Measurements from ENCODE around the gene DCUN1D2. TPM values are rescaled to one million over a fixed set of nuclear protein-coding genes. Genes with fewer than 3 reads are reported as not detected.

DCUN1D2 gene
- total RNA-seq, 1 donor from 2014 or later = 29.2 TPM

DNA sequence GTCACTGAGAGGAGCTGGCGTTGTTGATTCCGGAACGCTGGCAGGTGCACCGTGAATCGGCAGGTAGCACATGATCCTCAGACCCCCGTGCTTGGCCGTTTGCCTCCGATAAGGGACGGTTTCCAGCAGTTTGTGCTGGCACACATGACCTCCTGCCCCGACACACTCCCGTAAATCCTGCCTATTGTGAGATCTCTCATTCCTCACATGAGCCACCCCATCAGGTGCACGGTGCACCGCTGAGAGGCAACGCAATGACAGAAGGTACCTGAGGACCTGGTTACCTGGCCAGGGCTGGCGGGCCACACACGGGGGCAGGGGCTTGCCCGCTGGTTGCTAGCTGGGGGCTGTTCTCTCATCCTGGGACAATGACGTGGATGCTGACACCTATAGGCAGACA is 35.1 kb downstream of the DCUN1D2 start:
- TF ChIP-seq, protein P1, sequence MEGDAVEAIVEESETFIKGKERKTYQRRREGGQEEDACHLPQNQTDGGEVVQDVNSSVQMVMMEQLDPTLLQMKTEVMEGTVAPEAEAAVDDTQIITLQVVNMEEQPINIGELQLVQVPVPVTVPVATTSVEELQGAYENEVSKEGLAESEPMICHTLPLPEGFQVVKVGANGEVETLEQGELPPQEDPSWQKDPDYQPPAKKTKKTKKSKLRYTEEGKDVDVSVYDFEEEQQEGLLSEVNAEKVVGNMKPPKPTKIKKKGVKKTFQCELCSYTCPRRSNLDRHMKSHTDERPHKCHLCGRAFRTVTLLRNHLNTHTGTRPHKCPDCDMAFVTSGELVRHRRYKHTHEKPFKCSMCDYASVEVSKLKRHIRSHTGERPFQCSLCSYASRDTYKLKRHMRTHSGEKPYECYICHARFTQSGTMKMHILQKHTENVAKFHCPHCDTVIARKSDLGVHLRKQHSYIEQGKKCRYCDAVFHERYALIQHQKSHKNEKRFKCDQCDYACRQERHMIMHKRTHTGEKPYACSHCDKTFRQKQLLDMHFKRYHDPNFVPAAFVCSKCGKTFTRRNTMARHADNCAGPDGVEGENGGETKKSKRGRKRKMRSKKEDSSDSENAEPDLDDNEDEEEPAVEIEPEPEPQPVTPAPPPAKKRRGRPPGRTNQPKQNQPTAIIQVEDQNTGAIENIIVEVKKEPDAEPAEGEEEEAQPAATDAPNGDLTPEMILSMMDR (conservative IDR thresholded peaks at IDR 0.05) = no peak
- Mint-ChIP-seq H3K4me3 (no peak overlapping the region), H3K4me1 (ENCODE audit: unreplicated experiment) (peaks cover 12% of the 10 kb centered on the region), H3K36me3 (no peaks in the 10 kb centered on the region), H3K27ac (no peak overlapping the region), H3K9me3 (no peaks in the 10 kb centered on the region), H3K27me3 (no peaks in the 10 kb centered on the region)
- DNase-seq (ENCODE audit: extremely low spot score, unreplicated experiment) = no peak

DNA sequence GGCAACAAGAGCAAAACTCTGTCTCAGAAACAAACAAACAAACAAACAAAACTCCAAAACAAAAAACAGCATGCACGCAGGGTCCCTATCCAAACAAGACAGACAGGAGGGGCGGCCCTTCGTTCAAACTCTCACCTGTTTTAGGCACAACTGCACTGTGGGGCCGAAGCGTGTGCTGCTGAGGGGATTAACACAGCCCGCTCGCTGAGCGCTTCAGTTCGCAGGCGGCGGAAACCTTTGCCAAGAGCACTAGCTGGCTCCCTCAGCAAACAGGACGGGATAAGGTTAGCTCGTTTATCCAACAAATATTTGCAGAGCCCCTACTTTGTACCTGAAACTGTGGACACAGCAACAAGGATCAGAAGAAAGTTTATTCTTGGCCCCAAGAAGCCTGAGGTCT is 35.6 kb downstream of the DCUN1D2 start:
- TF ChIP-seq, protein P1 (conservative IDR thresholded peaks at IDR 0.05) = no peak
- Mint-ChIP-seq H3K27me3 (no peaks in the 10 kb centered on the region), H3K9me3 (no peaks in the 10 kb centered on the region), H3K27ac (no peak overlapping the region), H3K4me1 (ENCODE audit: unreplicated experiment) (peaks cover 12% of the 10 kb centered on the region), H3K4me3 (no peak overlapping the region), H3K36me3 (no peaks in the 10 kb centered on the region)
- no peak for DNase-seq (ENCODE audit: extremely low spot score, unreplicated experiment)

DNA sequence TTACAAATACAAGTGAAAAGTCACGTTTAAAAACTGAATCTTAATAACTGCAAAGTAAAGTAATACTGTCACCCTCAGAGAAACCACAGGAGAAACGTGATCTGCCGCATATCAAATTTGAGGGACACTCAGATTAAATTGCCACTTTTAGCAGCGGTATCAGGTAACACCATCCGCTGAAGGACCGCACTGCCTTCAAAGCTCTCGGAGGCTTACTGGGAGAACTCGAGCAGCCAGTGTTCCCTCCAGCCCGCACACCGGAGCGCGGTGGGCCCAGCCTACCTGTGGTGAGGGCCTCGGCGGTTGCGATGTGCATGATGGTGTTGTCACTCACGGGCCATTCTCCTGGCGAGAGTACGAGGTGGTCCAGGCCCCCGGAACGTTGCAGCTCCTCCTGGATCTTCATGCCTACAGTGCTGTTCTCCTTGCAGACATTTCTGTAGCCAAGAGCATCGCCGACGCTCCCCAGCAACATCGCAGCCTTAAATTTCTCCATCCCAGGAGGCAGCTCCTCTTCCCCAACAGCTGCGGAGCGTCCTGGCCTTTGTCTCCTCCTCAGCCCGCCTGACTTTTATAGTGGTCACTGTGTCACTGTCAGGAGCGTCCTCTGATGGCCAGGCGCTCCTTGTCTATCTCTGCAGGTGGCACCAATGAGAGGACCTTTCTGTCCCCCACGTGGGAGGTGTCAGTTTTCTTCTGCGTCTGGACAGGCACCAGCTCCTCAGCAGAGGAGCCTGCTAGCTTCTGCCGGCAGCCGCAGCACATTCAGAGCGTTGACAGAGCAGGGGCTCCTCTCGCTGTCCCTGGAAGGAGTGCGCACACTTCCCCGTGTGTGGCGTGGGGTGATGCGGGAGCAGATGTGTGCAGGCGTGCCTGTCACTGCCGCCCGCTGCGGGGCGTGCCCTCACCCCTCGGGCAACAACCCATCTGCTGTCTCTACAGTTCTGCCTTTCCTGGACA is 37.3 kb downstream of the DCUN1D2 start, which contains the start of gene ADPRHL1:
Gene ADPRHL1, minus strand, starts transcription at position 547 of the 960 bp plus-strand sequence. Its CDS starts 51 bp downstream, at position 496.
- Mint-ChIP-seq H3K9me3 (no peaks in the 10 kb centered on the region), H3K4me3 (no peak within 1 kb of the TSS), H3K27ac (no peak within 1 kb of the TSS), H3K36me3 (no peaks in the 10 kb centered on the region), H3K4me1 (ENCODE audit: unreplicated experiment) (peaks cover 12% of the 10 kb centered on the region), H3K27me3 (no peaks in the 10 kb centered on the region)
- TF ChIP-seq, protein P1 (conservative IDR thresholded peaks at IDR 0.05) = no peak
- peak; percentile 54 for DNase-seq (ENCODE audit: extremely low spot score, unreplicated experiment)

DNA sequence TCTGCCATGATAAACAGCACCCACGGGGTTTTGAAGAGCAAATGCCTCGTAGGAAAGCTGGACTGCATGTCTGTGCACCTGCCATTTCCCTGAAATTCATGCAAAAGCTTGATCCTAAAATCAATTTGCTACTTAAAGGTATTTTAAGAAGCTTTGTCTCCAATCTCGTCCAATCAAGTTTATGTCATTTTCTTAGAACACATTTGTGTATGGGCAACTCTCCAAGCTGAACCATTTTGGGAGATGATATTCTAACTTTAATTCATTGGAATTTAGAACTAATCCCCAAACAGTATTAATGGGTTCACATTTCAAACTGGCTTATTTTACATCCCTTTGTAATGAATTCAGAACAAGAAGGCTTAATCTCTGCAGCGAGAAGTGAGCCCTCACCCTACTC is 38.0 kb downstream of the DCUN1D2 start:
- no peak overlapping the region for H3K4me3 Mint-ChIP-seq
- no peaks in the 10 kb centered on the region for H3K9me3 Mint-ChIP-seq
- no peaks in the 10 kb centered on the region for H3K27me3 Mint-ChIP-seq
- H3K36me3 Mint-ChIP-seq = no peaks in the 10 kb centered on the region
- H3K27ac Mint-ChIP-seq = no peak overlapping the region
- no peak for DNase-seq (ENCODE audit: extremely low spot score, unreplicated experiment)
- TF ChIP-seq, protein P1 (conservative IDR thresholded peaks at IDR 0.05) = no peak
- H3K4me1 Mint-ChIP-seq (ENCODE audit: unreplicated experiment) = peaks cover 12% of the 10 kb centered on the region

DNA sequence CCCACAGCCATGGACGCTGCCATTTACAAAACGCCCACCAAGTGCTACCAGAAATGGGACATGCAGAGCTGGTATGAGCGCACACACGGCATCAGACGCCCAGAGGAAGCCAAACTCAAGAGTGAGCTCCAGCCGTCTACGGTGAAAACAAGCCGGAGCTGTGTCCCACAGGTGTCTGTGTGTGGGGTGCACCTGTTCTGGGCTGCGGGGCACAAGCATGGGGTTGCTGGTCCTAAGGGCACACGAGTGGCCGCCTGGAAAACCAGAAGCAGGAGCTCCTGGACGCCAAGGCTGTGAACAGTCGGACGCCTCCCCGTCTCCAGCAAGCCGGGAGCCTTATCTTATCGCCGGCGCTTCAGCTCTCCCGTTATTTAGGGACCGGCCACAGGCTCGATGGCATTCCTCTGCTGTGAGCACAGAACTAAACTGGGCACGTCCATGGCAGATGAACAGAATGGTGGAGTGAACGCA is 38.5 kb downstream of the DCUN1D2 start:
- no peaks in the 10 kb centered on the region for H3K36me3 Mint-ChIP-seq
- H3K27ac Mint-ChIP-seq = no peak overlapping the region
- no peak overlapping the region for H3K4me3 Mint-ChIP-seq
- TF ChIP-seq, protein P1 (conservative IDR thresholded peaks at IDR 0.05) = no peak
- peaks cover 12% of the 10 kb centered on the region for H3K4me1 Mint-ChIP-seq (ENCODE audit: unreplicated experiment)
- no peak for DNase-seq (ENCODE audit: extremely low spot score, unreplicated experiment)
- H3K9me3 Mint-ChIP-seq = no peaks in the 10 kb centered on the region
- H3K27me3 Mint-ChIP-seq = no peaks in the 10 kb centered on the region

Measured in type B pancreatic cell (in vitro differentiated cells).